Activated T-cell treated with anti-CD3 and anti-CD28 coated beads, Interleukin-2, amount 50 U/mL, for 24 hours (primary cell): ENCODE results near the gene OXCT1.
A peak's percentile ranks its signal among the peaks of the same experiment; 100 is the strongest.
"Not testable (repeated sequence)": the region's sequence is repeated elsewhere in the genome, so short reads cannot be mapped to it uniquely, and the experiment has no call there.

ENCODE experiments used
- DNase-seq: peaks from one replicate; pipeline ENCODE4 v3.0.0-alpha.2; 2020
- H3K27ac Mint-ChIP-seq: 2 replicates; pipeline ENCODE4 v1.8.0; 2020; ENCODE audit warnings: mild to moderate bottlenecking, mixed read lengths
- H3K27me3 Mint-ChIP-seq: 2 replicates; pipeline ENCODE4 v1.8.0; 2020; ENCODE audit warnings: mixed read lengths
- H3K36me3 Mint-ChIP-seq: 2 replicates; pipeline ENCODE4 v1.8.0; 2020; ENCODE audit warnings: low read depth, mixed read lengths
- H3K4me1 Mint-ChIP-seq: 2 replicates; pipeline ENCODE4 v1.8.0; 2020; ENCODE audit warnings: low read depth, mixed read lengths
- H3K4me3 Mint-ChIP-seq: 2 replicates; pipeline ENCODE4 v1.8.0; 2020; ENCODE audit warnings: mild to moderate bottlenecking, moderate library complexity, mixed read lengths
- H3K9me3 Mint-ChIP-seq: 2 replicates; pipeline ENCODE4 v1.8.0; 2020; ENCODE audit warnings: mixed read lengths

Gene OXCT1

GRCh38 chr5:41762426-41762825 lies 107.8 kb downstream of the OXCT1 start:
- H3K9me3 Mint-ChIP-seq: no peaks in the 10 kb centered on the region
- H3K27me3 Mint-ChIP-seq: no peaks in the 10 kb centered on the region
- no peak overlapping the region for H3K4me3 Mint-ChIP-seq
- H3K4me1 Mint-ChIP-seq: peaks cover 10% of the 10 kb centered on the region
- no peak for DNase-seq
- peaks cover 95% of the 10 kb centered on the region for H3K36me3 Mint-ChIP-seq
- no peak overlapping the region for H3K27ac Mint-ChIP-seq

GRCh38 chr5:41761663-41762062 lies 108.6 kb downstream of the OXCT1 start:
- no peak for DNase-seq
- Mint-ChIP-seq H3K36me3 (peaks cover 97% of the 10 kb centered on the region), H3K27me3 (no peaks in the 10 kb centered on the region)

GRCh38 chr5:41755705-41756104 lies 114.5 kb downstream of the OXCT1 start:
- peaks cover 30% of the 10 kb centered on the region for H3K4me1 Mint-ChIP-seq
- no peak overlapping the region for H3K27ac Mint-ChIP-seq
- H3K36me3 Mint-ChIP-seq: peaks cover 92% of the 10 kb centered on the region
- no peaks in the 10 kb centered on the region for H3K27me3 Mint-ChIP-seq
- H3K9me3 Mint-ChIP-seq: no peaks in the 10 kb centered on the region
- DNase-seq: no peak
- no peak overlapping the region for H3K4me3 Mint-ChIP-seq

More at GRCh38 chr5:41761663-41762062, 108.6 kb downstream of the OXCT1 start:
- no peak overlapping the region for H3K27ac Mint-ChIP-seq
- H3K4me3 Mint-ChIP-seq: no peak overlapping the region
- peaks cover 15% of the 10 kb centered on the region for H3K4me1 Mint-ChIP-seq
- H3K9me3 Mint-ChIP-seq: no peaks in the 10 kb centered on the region

GRCh38 chr5:41754857-41755256 lies 115.4 kb downstream of the OXCT1 start:
- H3K4me1 Mint-ChIP-seq: peaks cover 38% of the 10 kb centered on the region
- no peak overlapping the region for H3K27ac Mint-ChIP-seq
- H3K27me3 Mint-ChIP-seq: no peaks in the 10 kb centered on the region
- DNase-seq: no peak
- H3K9me3 Mint-ChIP-seq: no peaks in the 10 kb centered on the region
- H3K4me3 Mint-ChIP-seq: no peak overlapping the region
- peaks cover 92% of the 10 kb centered on the region for H3K36me3 Mint-ChIP-seq

- H3K9me3 Mint-ChIP-seq: no peaks in the 10 kb centered on the region
- H3K27me3 Mint-ChIP-seq: no peaks in the 10 kb centered on the region
- DNase-seq: no peak
- H3K36me3 Mint-ChIP-seq: peaks cover 73% of the 10 kb centered on the region
- H3K4me3 Mint-ChIP-seq: no peak overlapping the region
- H3K27ac Mint-ChIP-seq: peak overlapping the region; percentile 18
- H3K4me1 Mint-ChIP-seq: peaks cover 46% of the 10 kb centered on the region
Observed at GRCh38 chr5:41751867-41752266, 118.4 kb downstream of the OXCT1 start.

- no peak overlapping the region for H3K4me3 Mint-ChIP-seq
- peaks cover 43% of the 10 kb centered on the region for H3K4me1 Mint-ChIP-seq
- H3K27me3 Mint-ChIP-seq: no peaks in the 10 kb centered on the region
- no peak overlapping the region for H3K27ac Mint-ChIP-seq
- DNase-seq: no peak
- peaks cover 47% of the 10 kb centered on the region for H3K36me3 Mint-ChIP-seq
- peaks cover 3% of the 10 kb centered on the region for H3K9me3 Mint-ChIP-seq
Observed at GRCh38 chr5:41748631-41749030, 121.6 kb downstream of the OXCT1 start.

- Mint-ChIP-seq H3K27ac (no peak overlapping the region), H3K4me1 (peaks cover 35% of the 10 kb centered on the region), H3K27me3 (no peaks in the 10 kb centered on the region), H3K36me3 (peaks cover 38% of the 10 kb centered on the region), H3K4me3 (no peak overlapping the region), H3K9me3 (peaks cover 3% of the 10 kb centered on the region)
- no peak for DNase-seq
Observed at GRCh38 chr5:41747708-41748107, 122.5 kb downstream of the OXCT1 start.

- no peak for DNase-seq
- Mint-ChIP-seq H3K9me3 (peaks cover 3% of the 10 kb centered on the region), H3K27ac (no peak overlapping the region), H3K27me3 (no peaks in the 10 kb centered on the region), H3K4me3 (no peak overlapping the region), H3K4me1 (peaks cover 33% of the 10 kb centered on the region), H3K36me3 (peaks cover 34% of the 10 kb centered on the region)
Observed at GRCh38 chr5:41747301-41747700, 122.9 kb downstream of the OXCT1 start.

GRCh38 chr5:41742608-41743007 lies 127.6 kb downstream of the OXCT1 start:
- H3K9me3 Mint-ChIP-seq, H3K4me1 Mint-ChIP-seq, H3K27me3 Mint-ChIP-seq: not testable (repeated sequence)

GRCh38 chr5:41738710-41739354 lies 131.4 kb downstream of the OXCT1 start:
- Mint-ChIP-seq H3K9me3 (no peaks in the 10 kb centered on the region), H3K36me3 (peaks cover 78% of the 10 kb centered on the region), H3K4me3 (no peak overlapping the region), H3K27ac (no peak overlapping the region), H3K4me1 (no peaks in the 10 kb centered on the region), H3K27me3 (no peaks in the 10 kb centered on the region)
- DNase-seq: no peak

More at GRCh38 chr5:41742608-41743007, 127.6 kb downstream of the OXCT1 start:
- H3K27ac Mint-ChIP-seq, DNase-seq, H3K4me3 Mint-ChIP-seq: not testable (repeated sequence)
- H3K36me3 Mint-ChIP-seq: peaks cover 43% of the 10 kb centered on the region

- no peak overlapping the region for H3K4me3 Mint-ChIP-seq
- H3K9me3 Mint-ChIP-seq: no peaks in the 10 kb centered on the region
- H3K36me3 Mint-ChIP-seq: peaks cover 92% of the 10 kb centered on the region
- no peak overlapping the region for H3K27ac Mint-ChIP-seq
- no peaks in the 10 kb centered on the region for H3K4me1 Mint-ChIP-seq
- H3K27me3 Mint-ChIP-seq: no peaks in the 10 kb centered on the region
- no peak for DNase-seq
Observed at GRCh38 chr5:41736641-41737040, 133.6 kb downstream of the OXCT1 start.

GRCh38 chr5:41735213-41735612 lies 135.0 kb downstream of the OXCT1 start:
- no peak overlapping the region for H3K27ac Mint-ChIP-seq
- no peaks in the 10 kb centered on the region for H3K9me3 Mint-ChIP-seq
- no peaks in the 10 kb centered on the region for H3K27me3 Mint-ChIP-seq
- DNase-seq: no peak
- H3K36me3 Mint-ChIP-seq: peaks cover 92% of the 10 kb centered on the region
- no peak overlapping the region for H3K4me3 Mint-ChIP-seq
- H3K4me1 Mint-ChIP-seq: no peaks in the 10 kb centered on the region

GRCh38 chr5:41729381-41729780 lies 140.8 kb downstream of the OXCT1 start:
- H3K9me3 Mint-ChIP-seq, H3K27me3 Mint-ChIP-seq, DNase-seq, H3K4me3 Mint-ChIP-seq, H3K4me1 Mint-ChIP-seq, H3K27ac Mint-ChIP-seq: not testable (repeated sequence)
- peaks cover 57% of the 10 kb centered on the region for H3K36me3 Mint-ChIP-seq

GRCh38 chr5:41728281-41728680 lies 141.9 kb downstream of the OXCT1 start:
- Mint-ChIP-seq H3K27ac (no peak overlapping the region), H3K4me3 (no peak overlapping the region), H3K36me3 (peaks cover 49% of the 10 kb centered on the region), H3K27me3 (no peaks in the 10 kb centered on the region), H3K4me1 (no peaks in the 10 kb centered on the region), H3K9me3 (no peaks in the 10 kb centered on the region)
- DNase-seq: no peak

GRCh38 chr5:41722359-41722950 lies 147.8 kb downstream of the OXCT1 start:
- Mint-ChIP-seq H3K4me3 (no peak overlapping the region), H3K9me3 (no peaks in the 10 kb centered on the region), H3K27me3 (no peaks in the 10 kb centered on the region), H3K27ac (no peak overlapping the region), H3K4me1 (no peaks in the 10 kb centered on the region), H3K36me3 (no peaks in the 10 kb centered on the region)
- no peak for DNase-seq
